RWPE2 (cell line): ENCODE measurements around the gene ZW10.
A peak's percentile ranks its signal among the peaks of the same experiment; 100 is the strongest.
"Not testable (repeated sequence)": the region's sequence is repeated elsewhere in the genome, so short reads cannot be mapped to it uniquely, and the experiment has no call there.

ENCODE experiments used
- ATAC-seq: fragments of 200-7000 bp; cut with Tn5 transposase; 3 replicates; pipeline ENCODE4 v1.9.1; 2021; ENCODE audit warnings: low read depth
- DNase-seq: peaks from one replicate; pipeline ENCODE4 v3.0.0-alpha.2; 2020; ENCODE audit warnings: low spot score
- H3K27ac ChIP-seq: fragments of 450-650 bp; 2 replicates; pipeline ENCODE4 v1.5.1; 2017; ENCODE audit warnings: mild to moderate bottlenecking; ENCODE audit not compliant: poor library complexity, severe bottlenecking
- H3K27me3 ChIP-seq: fragments of 250-450 bp; sonication (Bioruptor Pico); 2 replicates; pipeline ENCODE4 v1.5.1; 2021; ENCODE audit warnings: mild to moderate bottlenecking, moderate library complexity; ENCODE audit not compliant: insufficient read depth, poor library complexity, severe bottlenecking
- H3K36me3 ChIP-seq: fragments of 250-450 bp; sonication (Bioruptor Pico); 2 replicates; pipeline ENCODE4 v1.5.1; 2020; ENCODE audit warnings: low read depth, mild to moderate bottlenecking, moderate library complexity
- H3K4me1 ChIP-seq: fragments of 250-450 bp; sonication (Bioruptor Pico); 2 replicates; pipeline ENCODE4 v1.5.1; 2021; ENCODE audit warnings: mild to moderate bottlenecking, moderate library complexity; ENCODE audit not compliant: insufficient read depth, poor library complexity, severe bottlenecking
- H3K4me3 ChIP-seq: fragments of 250-450 bp; sonication (Bioruptor Pico); 2 replicates; pipeline ENCODE4 v1.5.1; 2021; ENCODE audit warnings: mild to moderate bottlenecking, moderate library complexity; ENCODE audit not compliant: severe bottlenecking
- H3K9me3 ChIP-seq: fragments of 250-450 bp; sonication (Bioruptor Pico); 2 replicates; pipeline ENCODE4 v1.5.1; 2021; ENCODE audit warnings: mild to moderate bottlenecking, moderate library complexity; ENCODE audit not compliant: severe bottlenecking
- CTCF ChIP-seq: fragments of 450-650 bp; IDR thresholded peaks from one replicate; pipeline ENCODE4 v1.5.1; 2017; ENCODE audit warnings: mild to moderate bottlenecking, moderate library complexity; ENCODE audit not compliant: poor library complexity, severe bottlenecking

Gene ZW10

GRCh38 chr11:113789675-113790320 lies 16.3 kb upstream of the ZW10 start:
- H3K27ac ChIP-seq, result no peak overlapping the region
- H3K36me3 ChIP-seq, result no peaks in the 10 kb centered on the region
- H3K4me3 ChIP-seq, result no peak overlapping the region
- 0 out of 3 replicates have a peak, but pooled peaks have one; percentile 17 for ATAC-seq
- no peak for DNase-seq
- H3K4me1 ChIP-seq, result no peaks in the 10 kb centered on the region
- peaks cover 21% of the 10 kb centered on the region for H3K27me3 ChIP-seq
- H3K9me3 ChIP-seq, result no peaks in the 10 kb centered on the region
- TF ChIP-seq CTCF, result no peak

- not testable (repeated sequence) for H3K4me1 ChIP-seq, ATAC-seq, H3K4me3 ChIP-seq, H3K9me3 ChIP-seq, H3K27ac ChIP-seq, H3K36me3 ChIP-seq, DNase-seq
- H3K27me3 ChIP-seq, result peaks cover 24% of the 10 kb centered on the region
These were observed 15.5 kb upstream of the ZW10 start for GRCh38 chr11:113789016-113789415.

- Histone ChIP-seq H3K27ac (no peak overlapping the region), H3K36me3 (no peaks in the 10 kb centered on the region), H3K4me3 (no peak overlapping the region), H3K9me3 (no peaks in the 10 kb centered on the region), H3K27me3 (peaks cover 3% of the 10 kb centered on the region), H3K4me1 (peaks cover 7% of the 10 kb centered on the region)
- ATAC-seq, result no peak
- no peak for TF ChIP-seq CTCF
- DNase-seq, result no peak
These were observed 8.6 kb upstream of the ZW10 start for GRCh38 chr11:113782134-113782533.

- TF ChIP-seq CTCF, result no peak
- ATAC-seq (no peak), DNase-seq (no peak)
- Histone ChIP-seq H3K9me3 (no peaks in the 10 kb centered on the region), H3K27ac (no peak overlapping the region), H3K4me3 (no peak overlapping the region), H3K36me3 (no peaks in the 10 kb centered on the region), H3K27me3 (peaks cover 3% of the 10 kb centered on the region), H3K4me1 (peaks cover 7% of the 10 kb centered on the region)
These were observed 8.2 kb upstream of the ZW10 start for GRCh38 chr11:113781682-113782081.

- ATAC-seq (no peak), DNase-seq (no peak)
- H3K27ac ChIP-seq, result no peak within 1 kb of the TSS
- no peaks in the 10 kb centered on the region for H3K9me3 ChIP-seq
- no peak within 1 kb of the TSS for H3K4me3 ChIP-seq
- H3K36me3 ChIP-seq, result no peaks in the 10 kb centered on the region
- TF ChIP-seq CTCF, result no peak
- peaks cover 7% of the 10 kb centered on the region for H3K4me1 ChIP-seq
- H3K27me3 ChIP-seq, result peaks cover under 1% of the 10 kb centered on the region
These were observed 6.0 kb upstream of the ZW10 start, which contains the start of gene CLDN25 for GRCh38 chr11:113779496-113779895. Gene CLDN25, plus strand, starts transcription at chr11:113779796. Its CDS starts 0 bp downstream, at chr11:113779796.
